Loucy (cell line): Measurements from ENCODE around the gene THSD8.

Experiments
- CTCF ChIP-seq: fragments of 200-600 bp; sonication (generic); conservative IDR thresholded peaks from 2 replicates; pipeline ENCODE4 v1.5.1; 2014; ENCODE audit warnings: mild to moderate bottlenecking, antibody characterized with exemption, low read length
- EZH2phosphoT487 ChIP-seq: fragments of 200-600 bp; IDR thresholded peaks from 2 replicates; pipeline ENCODE4 v1.6.1; 2018; ENCODE audit warnings: antibody characterized with exemption, mild to moderate bottlenecking, moderate library complexity, borderline replicate concordance

- TF ChIP-seq CTCF (peak; percentile 26), EZH2phosphoT487 (no peak)
Measured at GRCh38 chr19:12779162-12779993, 22.5 kb upstream of the THSD8 start.
